Gastrocnemius medialis (tissue), 4 donors: ENCODE measurements around the gene LMO3. TPM values are rescaled to one million over a fixed set of nuclear protein-coding genes. Genes with fewer than 3 reads are reported as not detected.

Experiments used
- ATAC-seq, 2 donors: fragments of 150-250 bp; one replicate each; pipeline ENCODE4 v1.9.1; 2016
- DNase-seq, 2 donors: peaks; one replicate each; pipeline ENCODE4 v3.0.0-alpha.2; 2019
- H3K27ac ChIP-seq, 4 donors: fragments of 200-600 bp; sonication (generic); 1 replicate in 1 of 4; 2 replicates in 3 of 4; pipeline ENCODE4 v1.5.1; 2016 to 2018; ENCODE audit warnings: mild to moderate bottlenecking in 2 of 4, moderate library complexity in 1 of 4
- H3K27me3 ChIP-seq, 3 donors: fragments of 200-600 bp; sonication (generic) in 2 of 3; 1 replicate in 1 of 3; 2 replicates in 2 of 3; pipeline versions ENCODE4 v1.5.1 to v1.6.0; 2016 to 2019; ENCODE audit warnings: mild to moderate bottlenecking in 1 of 3, moderate library complexity in 1 of 3
- H3K36me3 ChIP-seq, 2 donors: fragments of 200-600 bp; sonication (generic) in 1 of 2; one replicate each; pipeline ENCODE4 v1.5.1; 2017 to 2018
- H3K4me1 ChIP-seq, 2 donors: fragments of 200-600 bp; sonication (generic) in 1 of 2; one replicate each; pipeline ENCODE4 v1.5.1; 2016 to 2017; ENCODE audit warnings: mild to moderate bottlenecking in 2 of 2
- H3K4me3 ChIP-seq, 4 donors: fragments of 200-600 bp; sonication (generic) in 3 of 4; 1 replicate in 1 of 4; 2 replicates in 3 of 4; pipeline ENCODE4 v1.5.1; 2016 to 2019; ENCODE audit warnings: mild to moderate bottlenecking in 2 of 4
- H3K9me3 ChIP-seq, 3 donors: fragments of 200-600 bp; sonication (generic) in 2 of 3; 1 replicate in 1 of 3; 2 replicates in 2 of 3; pipeline ENCODE4 v1.5.1; 2016 to 2019
- POLR2A ChIP-seq, 2 donors: fragments of 450-650 bp; IDR thresholded peaks; one replicate each; pipeline ENCODE4 v1.6.1; 2017; ENCODE audit warnings: antibody characterized with exemption in 2 of 2, mild to moderate bottlenecking in 2 of 2, moderate library complexity in 2 of 2
- in situ Hi-C, 4 donors: fragments of 200-750 bp; cut with MboI; loops; one replicate each; pipeline versions ENCODE4 v1.15.0 to v1.8.0; 2017; ENCODE audit warnings: low sequenced_read_pairs in 4 of 4
- intact Hi-C: fragments of 100-400 bp; cut with DNase I; formaldehyde crosslinking; loops from one replicate; pipeline ENCODE4 v1.15.1; 2023; ENCODE audit warnings: low total_unique reads
- total RNA-seq, 4 donors: library from RNA; depleted of rRNA; stranded (reverse); fragments of >200 nt; gene quantifications; one replicate each; pipeline versions ENCODE4 v1.1.0 to v1.2.3, GENCODE V29; 2016
- TF ChIP-seq, protein P1 (sequence below), 5 experiments: fragments of 450-650 bp in 3 of 5; fragments of 200-600 bp in 2 of 5; sonication (generic) in 2 of 5; IDR thresholded peaks in 4 of 5; conservative IDR thresholded peaks in 1 of 5; 1 replicate in 4 of 5; 2 replicates in 1 of 5; pipeline ENCODE4 v1.5.1; 2016 to 2019; ENCODE audit warnings: antibody characterized with exemption in 5 of 5, mild to moderate bottlenecking in 3 of 5, moderate library complexity in 3 of 5

LMO3 gene
- total RNA-seq, 4 donors from 2014 or later, result 0.81 to 4.6 (median 1.5) TPM

DNA sequence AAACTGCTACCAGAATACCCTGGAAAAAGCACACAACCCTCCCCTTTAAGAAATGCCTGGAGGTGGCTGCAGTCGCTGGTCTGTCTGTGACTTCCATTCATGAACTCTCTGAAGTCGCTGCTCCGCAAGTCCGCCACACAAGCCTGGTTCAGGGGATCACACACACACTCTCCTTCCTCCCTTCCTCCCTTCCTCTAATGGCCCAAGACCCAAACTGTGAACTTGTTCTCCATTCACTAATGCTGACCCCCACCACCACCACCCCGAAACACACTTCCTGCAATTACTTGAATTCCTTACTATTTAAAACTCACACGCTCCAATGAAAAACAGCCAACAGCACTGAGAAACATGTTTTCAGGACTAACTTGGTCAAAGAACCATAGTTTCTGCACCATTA lies 1.0 kb upstream of the LMO3 start:
- H3K27me3 ChIP-seq, result peaks cover 34 to 42% (median 41%) of the 10 kb centered on the region in 3 donors
- peak overlapping the region in 3 of 4 donors; percentile 37 to 54 (median 48) for H3K4me3 ChIP-seq
- H3K36me3 ChIP-seq, result no peaks in the 10 kb centered on the region
- in situ Hi-C loops, result no loop called here
- peaks cover 0 to 5% of the 10 kb centered on the region in 2 donors for H3K4me1 ChIP-seq
- DNase-seq, result no peak
- no peak for ATAC-seq
- no peak overlapping the region for H3K27ac ChIP-seq
- intact Hi-C loops, result no loop called here
- TF ChIP-seq, protein P1, sequence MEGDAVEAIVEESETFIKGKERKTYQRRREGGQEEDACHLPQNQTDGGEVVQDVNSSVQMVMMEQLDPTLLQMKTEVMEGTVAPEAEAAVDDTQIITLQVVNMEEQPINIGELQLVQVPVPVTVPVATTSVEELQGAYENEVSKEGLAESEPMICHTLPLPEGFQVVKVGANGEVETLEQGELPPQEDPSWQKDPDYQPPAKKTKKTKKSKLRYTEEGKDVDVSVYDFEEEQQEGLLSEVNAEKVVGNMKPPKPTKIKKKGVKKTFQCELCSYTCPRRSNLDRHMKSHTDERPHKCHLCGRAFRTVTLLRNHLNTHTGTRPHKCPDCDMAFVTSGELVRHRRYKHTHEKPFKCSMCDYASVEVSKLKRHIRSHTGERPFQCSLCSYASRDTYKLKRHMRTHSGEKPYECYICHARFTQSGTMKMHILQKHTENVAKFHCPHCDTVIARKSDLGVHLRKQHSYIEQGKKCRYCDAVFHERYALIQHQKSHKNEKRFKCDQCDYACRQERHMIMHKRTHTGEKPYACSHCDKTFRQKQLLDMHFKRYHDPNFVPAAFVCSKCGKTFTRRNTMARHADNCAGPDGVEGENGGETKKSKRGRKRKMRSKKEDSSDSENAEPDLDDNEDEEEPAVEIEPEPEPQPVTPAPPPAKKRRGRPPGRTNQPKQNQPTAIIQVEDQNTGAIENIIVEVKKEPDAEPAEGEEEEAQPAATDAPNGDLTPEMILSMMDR (IDR thresholded peaks at IDR 0.05 in 4 of 5, conservative IDR thresholded peaks at IDR 0.05 in 1 of 5), result no peak
- no peak for TF ChIP-seq POLR2A (IDR thresholded peaks at IDR 0.05)
- H3K9me3 ChIP-seq, result no peaks in the 10 kb centered on the region

GRCh38 chr12:16606201-16606849 lies 363 bp upstream of the LMO3 start:
- Histone ChIP-seq H3K27me3 (peaks cover 34 to 42% (median 41%) of the 10 kb centered on the region in 3 donors), H3K9me3 (no peaks in the 10 kb centered on the region), H3K36me3 (no peaks in the 10 kb centered on the region), H3K4me3 (peak overlapping the region; percentile 37 to 54 (median 42)), H3K4me1 (peaks cover 0 to 5% of the 10 kb centered on the region in 2 donors), H3K27ac (no peak overlapping the region)
- intact Hi-C loops (no loop called here), in situ Hi-C loops (no loop called here)
- DNase-seq, result no peak
- no peak for TF ChIP-seq POLR2A (IDR thresholded peaks at IDR 0.05)
- TF ChIP-seq, protein P1 (IDR thresholded peaks at IDR 0.05 in 4 of 5, conservative IDR thresholded peaks at IDR 0.05 in 1 of 5), result no peak
- peak in 1 of 2 donors; percentile 38 for ATAC-seq

DNA sequence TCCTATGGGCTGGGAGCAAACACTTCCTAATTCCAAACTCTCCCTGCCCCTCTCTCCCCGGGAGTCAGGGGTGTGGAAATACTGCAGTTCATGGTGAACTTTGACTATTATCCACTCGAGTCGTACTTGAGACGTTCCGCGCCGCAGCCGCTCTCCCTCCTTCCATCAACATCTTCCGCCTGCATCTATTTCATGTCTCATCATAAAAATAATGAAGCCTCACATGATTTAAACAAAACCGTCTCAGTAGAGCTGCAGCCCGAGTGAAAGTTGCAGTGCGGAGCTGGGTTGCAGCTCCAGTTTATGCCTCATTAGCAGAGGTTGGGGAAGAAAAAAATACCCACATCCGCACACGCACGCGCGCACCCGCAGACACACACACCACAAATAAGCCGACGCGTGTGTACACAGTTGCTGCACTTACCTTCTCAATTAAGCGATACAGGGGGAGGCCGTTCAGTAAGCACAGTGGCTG lies 283 bp downstream of the LMO3 start:
- intact Hi-C loops (no loop called here), in situ Hi-C loops (no loop called here)
- ATAC-seq (no peak), DNase-seq (no peak)
- H3K4me3 ChIP-seq, result peak overlapping the region; percentile 37 to 54 (median 42)
- no peaks in the 10 kb centered on the region for H3K9me3 ChIP-seq
- TF ChIP-seq, protein P1 (IDR thresholded peaks at IDR 0.05 in 4 of 5, conservative IDR thresholded peaks at IDR 0.05 in 1 of 5), result no peak
- TF ChIP-seq POLR2A (IDR thresholded peaks at IDR 0.05), result no peak
- no peak overlapping the region for H3K27ac ChIP-seq
- H3K27me3 ChIP-seq, result peaks cover 34 to 38% (median 38%) of the 10 kb centered on the region in 3 donors
- no peaks in the 10 kb centered on the region for H3K36me3 ChIP-seq
- peaks cover 0 to 5% of the 10 kb centered on the region in 2 donors for H3K4me1 ChIP-seq

- Histone ChIP-seq H3K27ac (no peak overlapping the region), H3K27me3 (peaks cover 31 to 35% (median 33%) of the 10 kb centered on the region in 3 donors), H3K4me1 (peaks cover 0 to 5% of the 10 kb centered on the region in 2 donors), H3K9me3 (no peaks in the 10 kb centered on the region), H3K36me3 (no peaks in the 10 kb centered on the region), H3K4me3 (peak overlapping the region in 3 of 4 donors; percentile 37 to 48 (median 37))
- TF ChIP-seq, protein P1 (IDR thresholded peaks at IDR 0.05 in 4 of 5, conservative IDR thresholded peaks at IDR 0.05 in 1 of 5), result no peak
- no peak for TF ChIP-seq POLR2A (IDR thresholded peaks at IDR 0.05)
- intact Hi-C loops (no loop called here), in situ Hi-C loops (no loop called here)
- DNase-seq, result no peak
- no peak for ATAC-seq
Observed at GRCh38 chr12:16604596-16605252, 1.2 kb downstream of the LMO3 start.
